Sciatic nerve (tissue), 2 donors: ENCODE data around the gene SPACA7. TPM values are rescaled to one million over a fixed set of nuclear protein-coding genes. Genes with fewer than 3 reads are reported as not detected.
"Not testable (repeated sequence)": the region's sequence is repeated elsewhere in the genome, so short reads cannot be mapped to it uniquely, and the experiment has no call there.

ENCODE experiments used
- ATAC-seq: fragments of 200-7000 bp; cut with Tn5 transposase; one replicate; pipeline ENCODE4 v1.9.1; 2020; ENCODE audit warnings: mild to moderate bottlenecking, moderate library complexity
- DNase-seq: peaks from one replicate; pipeline ENCODE4 v3.0.0-alpha.2; 2020; ENCODE audit warnings: low spot score
- intact Hi-C: fragments of 100-400 bp; cut with DNase I; formaldehyde crosslinking; loops from one replicate; pipeline ENCODE4 v1.14.2; 2022
- total RNA-seq: library from RNA; stranded (reverse); fragmentation: NEBNext Ultra II Directional; extraction: Animal tissue kit (Norgen Biotek cat#: 25700); gene quantifications from one replicate; pipeline ENCODE4 v1.2.1, GENCODE V29; 2021
- donor health status: DM: no; HTN: no; CAD: no.
- donor health status: DM: no; HTN: no; CAD: no.

SPACA7 gene
- total RNA-seq, 1 donor from 2014 or later: not detected

DNA sequence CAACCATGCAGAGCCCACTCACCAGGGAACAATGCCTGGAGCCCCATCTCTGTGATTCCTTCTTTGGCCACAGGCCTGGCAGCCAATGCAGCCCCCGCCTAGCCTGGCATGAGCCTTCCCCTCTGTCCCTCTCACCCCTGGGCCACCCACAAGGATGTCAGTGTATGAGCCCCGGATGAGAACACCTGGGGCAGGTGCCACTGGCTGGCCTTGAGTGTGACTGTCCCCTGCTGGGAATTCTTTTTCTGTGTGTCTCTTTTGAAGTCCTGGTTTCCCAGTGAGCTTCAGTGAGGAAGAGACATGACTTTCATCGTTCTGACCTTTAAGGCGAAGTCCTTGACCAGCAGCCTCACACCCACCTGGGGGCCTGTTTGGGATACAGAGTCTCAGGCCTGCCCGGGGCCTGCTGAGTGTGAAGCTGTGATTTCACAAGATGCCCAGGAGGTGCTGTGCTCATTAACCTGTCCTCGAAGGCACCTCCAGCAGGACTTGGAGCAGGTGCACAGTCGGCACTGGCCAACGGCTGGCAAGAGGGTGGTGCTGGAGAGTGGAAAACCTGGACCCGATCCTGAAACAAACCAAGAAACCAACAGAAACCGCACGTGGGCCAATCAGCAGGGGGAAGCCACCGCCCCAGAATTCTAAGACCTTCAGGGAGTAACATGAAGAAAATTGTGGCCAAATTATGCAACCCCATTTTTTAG, 27.4 kb upstream of the SPACA7 start:
- DNase-seq (no peak), ATAC-seq (no peak)
- intact Hi-C loops: no loop called here

DNA sequence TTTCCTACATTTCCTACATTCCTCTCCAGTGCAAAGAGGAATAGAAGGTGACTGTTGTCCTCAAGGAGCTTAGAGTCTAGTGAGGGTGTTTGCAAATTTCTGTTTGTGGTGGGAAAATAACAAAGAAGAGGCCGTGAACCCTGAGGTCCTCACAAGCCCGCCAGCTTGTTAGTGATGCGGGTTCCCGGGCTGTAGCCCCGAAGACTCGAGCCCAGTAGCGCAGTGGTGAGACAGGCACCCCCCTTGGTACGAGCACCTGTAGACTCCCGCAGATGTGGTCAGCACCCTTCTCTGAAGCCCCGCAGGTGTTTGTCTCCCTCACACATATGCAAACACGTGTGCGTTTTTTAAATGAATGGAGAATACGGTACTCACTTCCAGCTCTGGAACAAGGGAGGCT, 26.5 kb upstream of the SPACA7 start:
- no peak for DNase-seq
- intact Hi-C loops: no loop called here
- ATAC-seq: no peak

DNA sequence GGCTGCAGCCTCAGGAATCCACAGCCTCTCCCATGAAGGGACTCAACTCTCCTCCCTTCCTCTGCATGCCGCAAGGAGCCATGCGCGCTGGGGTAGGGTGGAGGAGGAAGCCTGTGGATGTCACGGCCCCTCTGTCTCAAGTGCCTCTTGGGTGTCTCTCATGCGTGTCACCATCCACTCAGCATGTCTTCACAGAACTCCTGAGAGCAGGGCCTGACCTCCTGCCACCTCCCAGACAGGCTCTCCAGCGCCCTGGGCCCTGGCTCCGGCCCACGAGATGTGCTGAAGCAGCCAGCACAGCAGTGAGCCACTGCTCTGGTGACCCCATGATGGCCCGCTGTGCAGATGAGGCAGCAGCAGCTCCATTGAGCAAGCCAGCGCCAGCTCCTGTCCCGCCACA, 25.9 kb upstream of the SPACA7 start:
- DNase-seq (no peak), ATAC-seq (no peak)
- intact Hi-C loops: no loop called here

DNA sequence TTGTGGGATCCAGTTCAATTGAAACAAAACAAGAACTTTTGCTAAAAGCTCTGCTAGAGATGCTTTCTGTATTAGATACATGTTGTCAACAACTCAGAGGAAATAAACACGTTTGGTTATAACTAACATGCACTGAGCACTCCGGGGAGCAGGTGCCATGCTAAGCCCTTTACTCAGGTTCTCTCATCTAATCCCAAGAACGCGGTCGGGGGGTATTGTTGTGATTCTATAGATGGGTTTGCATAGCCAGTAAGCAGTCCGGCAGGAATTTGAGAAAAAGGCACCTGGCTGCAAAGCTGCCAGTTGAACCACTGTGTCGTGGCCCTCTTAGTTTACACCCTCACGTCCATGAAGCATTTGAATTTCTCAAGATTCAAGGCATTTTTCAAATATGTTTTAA, 24.3 kb upstream of the SPACA7 start:
- no peak for ATAC-seq
- DNase-seq: no peak

DNA sequence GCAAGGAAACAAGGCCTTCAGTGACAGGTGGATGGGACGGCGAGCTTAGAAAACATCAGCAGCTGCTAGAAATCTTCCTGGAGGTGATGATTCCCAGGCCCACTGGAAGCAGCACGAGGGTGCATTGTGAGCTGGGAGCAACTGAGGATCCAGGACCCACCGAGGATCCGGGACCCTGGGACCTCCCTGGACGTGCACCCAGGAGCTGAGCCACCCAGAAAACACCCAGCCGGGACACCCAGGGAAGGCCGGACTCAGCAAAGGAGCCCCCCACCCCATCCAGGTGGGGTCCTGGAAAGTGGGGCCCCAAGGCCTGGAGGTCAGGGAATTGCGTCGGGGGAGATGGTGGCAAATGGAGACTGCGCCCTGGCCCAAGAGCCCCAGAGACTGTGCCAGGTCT, 22.3 kb upstream of the SPACA7 start:
- intact Hi-C loops: no loop called here
- no peak for ATAC-seq
- no peak for DNase-seq

More for the DNA sequence above, 24.3 kb upstream of the SPACA7 start:
- intact Hi-C loops: no loop called here

DNA sequence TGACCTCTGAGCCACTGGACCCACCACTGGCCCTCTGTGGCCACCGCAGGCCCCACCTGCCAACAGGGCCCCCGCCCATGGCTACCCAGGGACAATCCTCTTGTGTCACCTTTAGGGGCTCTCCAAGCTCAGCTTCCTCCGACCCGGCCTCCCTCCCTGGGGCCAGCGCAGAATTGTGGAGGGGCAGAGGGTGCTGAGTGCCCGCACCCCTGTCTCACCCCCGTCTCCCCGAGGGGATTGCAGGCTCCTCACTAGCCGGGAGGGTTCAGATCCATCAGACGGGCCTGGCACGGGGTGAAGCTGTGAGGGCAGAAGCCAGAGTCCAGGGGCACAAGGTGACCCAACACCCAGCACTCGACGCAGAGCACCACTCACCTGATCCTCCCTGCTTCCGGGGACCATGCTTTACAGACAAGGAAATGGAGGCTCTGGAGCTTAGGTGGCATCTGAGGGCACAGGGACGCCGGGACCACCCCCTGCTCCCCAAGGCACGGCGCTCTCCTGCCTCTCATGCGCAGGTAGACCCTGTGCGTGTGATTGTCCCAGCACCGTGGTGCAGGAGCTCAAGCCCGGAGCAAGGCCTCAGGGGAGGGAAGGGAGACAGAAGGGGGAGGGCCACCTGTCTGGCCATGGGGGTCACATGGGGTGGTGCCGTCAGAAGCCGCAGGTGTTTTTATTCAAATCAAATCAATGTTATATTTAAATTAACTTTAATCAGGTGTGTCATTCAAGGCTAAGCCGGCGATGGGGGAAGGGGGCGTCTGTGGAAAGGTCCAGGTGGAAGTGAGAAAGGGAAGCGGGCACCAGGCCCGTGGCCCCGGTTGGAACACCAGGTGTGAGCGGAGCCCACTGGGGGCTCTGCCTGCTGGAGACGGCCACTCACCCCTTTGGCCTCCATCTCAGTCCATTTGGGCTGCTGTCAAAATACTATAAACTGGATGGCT, 21.6 kb upstream of the SPACA7 start:
- DNase-seq (no peak), ATAC-seq (no peak)
- intact Hi-C loops: no loop called here

DNA sequence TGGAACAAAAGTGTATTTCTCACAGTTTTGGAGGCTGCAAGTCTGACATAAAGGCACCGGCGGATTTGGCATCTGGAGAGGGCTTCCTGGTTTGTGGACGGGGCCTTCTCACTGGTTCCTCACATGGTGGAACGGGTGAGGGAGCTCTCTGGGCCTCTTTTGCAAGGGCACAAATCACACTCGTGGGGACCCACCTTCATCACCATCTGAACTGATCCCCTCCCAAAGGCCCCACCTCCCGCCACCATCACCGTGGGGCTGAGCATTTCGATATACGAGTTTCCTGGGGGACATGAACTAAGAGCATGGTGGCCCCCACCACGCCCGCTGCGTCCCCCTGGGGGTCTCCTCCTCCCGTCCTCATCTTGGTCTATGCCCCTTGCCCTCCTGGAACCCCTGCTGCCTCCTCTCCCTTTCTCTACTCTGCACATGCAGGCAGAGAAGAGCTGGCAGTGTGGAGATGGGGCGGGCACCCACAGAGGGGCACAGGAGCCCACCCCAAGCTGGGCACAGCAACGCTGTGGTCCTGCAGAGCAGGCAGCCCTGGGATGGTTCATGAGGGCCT, 20.8 kb upstream of the SPACA7 start:
- DNase-seq (no peak), ATAC-seq (no peak)
- intact Hi-C loops: no loop called here

DNA sequence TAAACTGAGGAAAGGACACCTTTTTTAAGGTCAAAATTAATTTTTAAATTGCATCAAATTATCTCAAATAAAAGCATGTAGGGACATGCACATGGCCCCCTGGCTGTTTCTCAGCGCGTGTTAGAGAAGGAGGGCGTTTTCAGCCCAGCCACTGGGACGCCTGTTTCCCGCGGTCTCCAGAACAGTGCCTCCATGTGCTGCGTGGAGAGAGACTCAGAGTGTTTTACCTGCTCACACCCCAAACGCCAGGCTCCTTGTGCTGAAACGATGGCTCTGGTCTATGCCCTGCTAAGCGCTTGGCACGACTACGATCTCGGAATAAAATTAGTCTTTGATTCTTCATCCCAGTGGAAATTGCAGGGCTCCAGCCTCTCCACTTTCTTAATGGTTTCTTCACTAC, 20.0 kb upstream of the SPACA7 start:
- ATAC-seq: no peak
- intact Hi-C loops: no loop called here
- no peak for DNase-seq

DNA sequence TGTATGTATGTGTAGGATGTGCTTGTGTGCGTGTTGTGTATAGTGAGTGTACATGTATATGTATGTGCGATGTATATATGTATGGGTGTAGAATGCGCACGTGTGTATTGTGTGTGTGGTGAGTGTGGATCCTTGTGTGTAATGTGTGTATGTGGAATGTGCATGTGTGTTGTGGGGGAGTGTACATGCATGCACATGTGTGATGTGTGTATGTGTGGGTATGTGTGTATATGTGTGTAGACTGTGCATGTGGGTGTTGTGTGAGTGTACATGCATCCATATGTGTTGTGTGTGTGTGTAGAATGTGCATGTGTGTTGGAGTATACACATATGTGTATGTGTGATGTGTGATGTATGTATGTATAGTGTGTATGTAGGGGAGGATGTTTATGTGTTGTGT, 18.0 kb upstream of the SPACA7 start:
- intact Hi-C loops: no loop called here
- no peak for DNase-seq
- ATAC-seq: no peak

DNA sequence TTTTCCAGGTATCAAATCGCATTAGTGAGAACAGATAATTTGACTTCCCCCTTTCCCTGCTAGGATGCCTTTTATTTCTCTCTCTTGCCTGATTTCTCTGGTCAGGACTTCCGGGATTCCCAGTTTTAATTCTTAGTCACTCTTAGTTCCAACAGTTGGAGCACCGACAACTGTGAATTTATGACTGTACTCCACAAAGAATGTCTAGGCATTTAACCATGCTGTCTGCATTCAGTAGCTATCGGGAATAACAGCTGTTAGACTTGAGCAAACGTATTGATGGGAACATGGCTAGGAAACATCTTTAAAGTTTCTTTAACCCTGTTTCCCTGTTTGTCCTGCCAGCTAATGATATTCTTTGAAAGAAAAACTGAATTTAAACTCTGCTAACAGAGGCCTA, 14.1 kb upstream of the SPACA7 start:
- no peak for DNase-seq
- intact Hi-C loops: no loop called here
- ATAC-seq: no peak

DNA sequence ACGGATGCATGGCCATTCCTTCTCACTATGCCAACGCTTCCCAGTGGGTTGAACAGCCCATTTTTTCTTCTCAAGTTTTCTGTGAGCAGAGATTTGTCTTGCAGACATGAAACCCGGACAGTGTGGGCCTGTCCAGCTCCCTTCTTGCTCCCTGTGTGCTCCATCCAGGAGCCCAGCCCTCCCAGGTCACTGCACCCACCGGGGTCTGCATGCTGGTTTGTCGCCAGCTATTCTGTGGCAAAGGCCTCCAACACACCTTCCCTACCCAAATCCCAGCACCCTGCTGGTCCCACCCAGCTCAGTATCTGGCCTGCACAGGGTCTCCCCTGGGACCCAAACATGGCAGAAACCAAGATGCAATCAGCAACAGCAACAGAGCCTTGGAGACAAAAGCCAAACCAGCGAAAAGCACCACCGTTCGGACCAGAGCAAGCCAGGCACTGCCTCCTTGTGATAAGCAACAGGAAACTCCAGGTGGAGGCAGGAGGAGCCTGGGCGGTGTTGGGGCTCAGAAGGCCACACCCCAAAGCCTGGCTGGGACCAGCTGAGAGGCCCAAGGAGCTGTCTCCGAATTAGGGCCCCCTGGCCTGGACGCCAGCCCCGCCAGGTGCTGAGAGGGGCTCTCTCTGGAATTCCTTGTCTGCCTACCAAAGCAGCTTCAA, 12.2 kb upstream of the SPACA7 start:
- ATAC-seq (no peak), DNase-seq (no peak)
- intact Hi-C loops: no loop called here

DNA sequence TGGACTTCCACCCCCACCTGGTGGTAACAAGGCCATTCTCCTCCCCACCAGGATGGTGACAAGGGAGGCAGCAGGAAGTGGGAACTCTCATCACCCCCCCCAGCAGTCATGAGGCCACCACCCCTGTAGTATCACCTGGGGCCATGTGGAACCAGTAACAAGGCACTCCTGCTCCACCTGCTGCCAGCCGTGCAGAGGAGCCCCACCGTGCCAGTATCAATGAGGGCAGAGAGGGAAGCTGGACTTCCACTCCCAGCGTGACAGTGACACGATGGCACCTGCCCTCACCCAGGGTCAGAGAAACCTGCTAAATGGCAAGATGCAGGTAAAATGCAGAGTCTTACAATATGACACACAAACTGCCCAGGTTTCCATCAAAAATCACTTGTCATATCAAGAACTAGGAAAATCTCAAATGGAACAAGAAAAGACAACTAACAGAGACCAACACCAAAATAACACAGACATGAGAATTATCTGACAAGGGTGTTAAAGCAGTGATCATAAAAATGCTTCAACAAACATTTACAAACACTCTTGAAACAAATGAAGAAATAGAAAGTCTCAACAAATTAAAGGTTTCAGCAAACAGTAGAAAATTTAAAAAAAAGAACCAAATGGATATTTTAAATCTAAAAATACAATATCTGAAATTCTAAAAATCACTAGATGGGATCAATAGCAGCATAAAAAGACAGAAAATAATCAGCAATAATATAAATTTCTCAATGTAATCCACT, 9.1 kb upstream of the SPACA7 start:
- DNase-seq (no peak), ATAC-seq (no peak)
- intact Hi-C loops: no loop called here

DNA sequence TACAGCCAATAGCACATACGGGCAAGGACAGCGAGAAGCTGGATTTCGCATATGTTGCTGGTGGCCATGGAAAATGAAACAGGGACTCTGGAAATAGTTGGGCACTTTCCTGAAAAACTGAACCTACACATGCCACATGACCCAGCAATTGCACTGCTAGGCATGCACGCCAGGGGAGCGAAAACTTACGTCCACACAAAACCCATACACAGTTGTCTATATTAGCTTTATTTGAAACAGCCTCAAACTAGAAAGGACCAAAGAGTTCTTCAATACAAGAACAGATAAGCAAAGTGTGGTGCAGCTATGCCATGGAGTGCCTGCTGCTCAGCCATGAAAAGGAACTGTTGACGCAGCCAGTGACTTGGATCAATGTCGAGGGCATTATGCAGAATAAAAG, 7.3 kb upstream of the SPACA7 start:
- ATAC-seq (no peak), DNase-seq (no peak)
- intact Hi-C loops: no loop called here

DNA sequence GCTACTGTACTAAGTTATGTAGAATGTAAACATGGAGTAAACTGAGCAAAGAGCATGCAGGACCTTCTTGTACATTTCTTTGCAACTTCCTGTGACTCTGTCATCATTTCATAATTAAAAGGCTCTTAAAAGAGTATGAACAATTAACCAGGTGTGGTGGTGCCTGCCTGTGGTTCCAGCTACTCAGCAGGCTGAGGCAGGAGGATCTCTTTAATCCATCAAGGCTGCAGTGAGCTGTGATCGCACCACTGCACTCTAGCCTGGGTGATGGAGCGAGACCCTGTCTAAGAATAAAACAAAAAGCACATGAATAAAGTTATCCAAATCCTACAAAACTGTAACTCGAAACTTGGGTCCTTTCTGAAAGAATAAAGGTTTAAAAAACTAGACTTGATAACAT, 5.8 kb upstream of the SPACA7 start:
- no peak for ATAC-seq
- no peak for DNase-seq
- intact Hi-C loops: no loop called here

DNA sequence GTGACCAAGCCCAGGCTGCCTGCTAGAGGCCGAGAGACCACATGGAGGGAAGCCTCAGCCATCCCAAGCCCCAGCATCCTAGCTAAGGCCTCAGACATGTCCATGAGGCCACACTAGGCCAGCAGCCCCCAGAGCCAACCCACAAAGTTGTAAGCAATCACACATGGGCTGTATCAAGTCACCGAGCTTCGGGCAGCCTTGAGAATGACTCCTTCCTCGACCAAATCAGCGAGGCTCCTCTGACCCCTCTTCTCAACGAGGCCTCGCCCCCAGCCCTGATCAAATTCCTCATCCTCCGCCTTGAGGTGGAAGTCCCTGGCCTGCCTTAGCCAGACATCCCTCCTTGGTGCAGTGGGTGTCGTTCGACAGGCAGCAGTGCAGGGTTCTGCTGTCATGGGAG, 1.9 kb upstream of the SPACA7 start:
- DNase-seq (no peak), ATAC-seq (no peak)
- intact Hi-C loops: no loop called here

DNA sequence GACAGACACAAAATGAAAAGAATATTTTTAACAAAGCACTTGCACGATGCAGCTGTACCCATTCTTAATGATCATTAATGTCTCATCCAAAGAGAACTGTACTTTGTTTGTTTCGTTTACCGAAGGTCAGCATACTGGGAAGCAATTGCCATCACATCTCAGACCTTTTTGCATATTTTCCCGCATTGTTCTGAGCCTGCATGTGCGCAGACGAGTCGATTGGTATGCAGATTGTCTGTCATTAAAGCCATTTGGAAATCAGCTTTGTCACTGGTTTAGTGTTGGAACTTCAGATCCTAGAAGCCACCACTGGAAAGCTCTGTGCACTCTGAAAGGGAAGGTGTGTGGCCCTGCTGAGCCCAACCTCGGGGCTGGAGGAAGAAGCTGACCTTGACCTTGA, 15.6 kb downstream of the SPACA7 start:
- DNase-seq: no peak
- intact Hi-C loops: no loop called here
- ATAC-seq: no peak

DNA sequence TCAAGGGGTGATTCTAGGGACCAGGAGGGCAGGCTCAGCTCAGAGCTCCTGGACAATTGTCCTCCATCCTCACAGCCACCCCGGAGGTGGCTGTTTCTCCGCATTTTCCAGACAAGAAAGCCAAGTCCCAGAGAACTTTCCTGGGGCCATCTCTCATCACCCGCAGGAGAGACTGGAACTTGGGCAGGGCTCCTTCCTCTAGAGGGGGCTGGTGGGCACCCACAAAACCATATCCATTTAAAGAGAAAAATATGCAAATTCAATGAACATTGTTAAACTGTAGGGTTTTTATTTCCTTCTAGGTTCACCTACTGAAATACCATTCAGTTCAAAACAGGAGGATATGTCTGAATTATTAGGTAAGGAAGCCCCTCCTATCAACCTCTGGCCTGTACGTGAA, 16.6 kb downstream of the SPACA7 start:
- intact Hi-C loops: no loop called here
- no peak for ATAC-seq
- no peak for DNase-seq

DNA sequence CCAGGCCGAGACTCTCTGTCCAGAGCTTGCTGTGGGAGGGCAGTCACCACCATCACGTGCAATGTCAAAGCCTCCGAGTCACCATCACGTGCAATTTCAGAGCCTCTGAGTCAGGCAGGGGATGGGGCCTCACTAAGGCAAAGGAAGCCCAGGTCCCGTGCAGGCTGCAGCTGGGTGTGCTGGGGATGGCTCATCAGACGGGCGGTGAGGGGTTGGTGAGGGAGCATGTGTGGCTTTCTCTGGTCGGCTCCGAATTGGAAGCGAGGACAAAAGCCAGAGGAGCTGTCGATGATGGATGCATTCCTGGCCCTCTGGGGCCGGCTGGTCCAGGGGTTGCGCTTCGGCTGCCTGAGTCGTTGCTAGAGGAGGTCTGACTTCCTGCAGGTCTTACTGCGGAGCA, 18.9 kb downstream of the SPACA7 start:
- intact Hi-C loops, DNase-seq: not testable (repeated sequence)
- peak; percentile 52 for ATAC-seq

DNA sequence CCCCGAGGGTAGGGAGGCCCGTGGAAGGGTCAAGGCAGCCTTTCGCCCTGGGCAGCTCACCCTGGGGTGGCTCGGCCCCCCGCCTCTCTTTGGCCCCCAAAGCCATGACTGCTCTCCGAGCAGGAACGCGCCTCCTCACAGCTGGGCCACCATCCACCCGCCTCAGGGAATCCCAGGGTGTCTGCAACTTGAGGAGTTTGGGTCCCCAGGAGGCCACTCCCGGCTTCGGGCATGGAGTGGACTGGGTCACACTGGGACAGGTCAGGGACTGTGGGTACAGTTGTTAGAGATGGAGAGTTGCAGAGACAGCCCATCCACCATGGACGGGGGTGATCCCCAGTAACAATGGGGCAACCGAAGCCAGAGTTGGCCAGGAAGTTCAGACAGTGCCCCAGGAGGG, 19.8 kb downstream of the SPACA7 start:
- DNase-seq, intact Hi-C loops, ATAC-seq: not testable (repeated sequence)
